Stomach (tissue), 4 donors: ENCODE data around the gene CEP72.

ENCODE experiments used
- CTCF ChIP-seq, 7 experiments: fragments of 450-650 bp in 4 of 7; fragments of 200-600 bp in 3 of 7; sonication (generic) in 3 of 7; IDR thresholded peaks; one replicate each; pipeline ENCODE4 v1.5.1; 2016 to 2019; ENCODE audit warnings: antibody characterized with exemption in 7 of 7, control low read depth in 2 of 7, mild to moderate bottlenecking in 1 of 7
- EP300 ChIP-seq: sonication (generic); formaldehyde crosslinking; IDR thresholded peaks from one replicate; pipeline ENCODE4 v1.6.1; 2017; ENCODE audit warnings: antibody characterized with exemption
- POLR2AphosphoS5 ChIP-seq, 3 donors: sonication (generic); formaldehyde crosslinking; IDR thresholded peaks; one replicate each; pipeline ENCODE4 v1.6.1; 2016; ENCODE audit warnings: antibody characterized with exemption in 3 of 3

DNA sequence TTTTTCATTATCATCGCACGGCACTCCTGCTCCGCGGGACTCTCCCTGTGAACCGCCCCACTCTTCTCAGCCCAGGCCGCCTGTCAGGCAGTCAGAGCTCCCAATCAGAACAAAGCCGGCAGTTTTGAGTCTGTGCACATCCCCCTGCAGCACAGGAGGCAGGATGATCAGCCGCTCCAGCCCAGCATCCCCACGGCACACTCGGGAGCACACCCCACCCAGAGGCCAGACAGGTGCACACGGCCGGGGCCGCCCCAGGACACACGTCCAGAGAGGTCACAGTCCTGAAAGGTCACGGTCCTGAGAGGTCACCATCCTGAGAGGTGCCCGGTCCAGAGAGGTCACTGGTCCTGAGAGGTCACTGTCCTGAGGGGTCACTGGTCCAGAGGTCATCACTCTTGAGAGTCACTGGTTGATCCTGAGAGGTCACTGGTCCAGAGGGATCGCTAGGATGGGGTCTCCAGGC is 72.6 kb downstream of the CEP72 start:
- TF ChIP-seq POLR2AphosphoS5 (IDR thresholded peaks at IDR 0.05) (no peak), CTCF (IDR thresholded peaks at IDR 0.05) (no peak), EP300 (no peak)
